ENCODE data around the gene EXOC4. TPM values are rescaled to one million over a fixed set of nuclear protein-coding genes. Genes with fewer than 3 reads are reported as not detected.

Gene EXOC4
- total RNA-seq, 1 experiment from 2014 or later = 65.1 TPM

DNA sequence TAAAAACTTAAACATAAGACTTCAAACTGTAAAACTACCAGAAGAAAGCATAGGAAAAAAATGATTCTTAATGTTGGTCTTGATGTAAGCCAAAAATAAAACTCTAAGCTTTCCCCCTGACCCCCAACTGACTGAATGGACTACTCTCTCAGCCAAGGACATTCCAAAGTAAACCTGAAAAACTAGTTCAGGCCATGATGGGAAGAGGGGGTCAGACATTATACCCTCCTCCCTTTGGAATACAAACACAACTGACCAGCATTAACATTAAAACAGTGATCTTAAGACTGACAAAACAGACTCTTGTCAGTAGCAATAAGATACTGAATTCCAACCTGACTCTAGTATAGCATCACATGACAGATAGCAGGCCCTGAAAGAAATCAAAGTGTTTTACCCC lies 860.8 kb downstream of the EXOC4 start:
- in situ Hi-C loops (cut with HindIII; ENCODE audit: low pct_unique_long_range_greater_than_20kb, low sequenced_read_pairs) = no loop called here
- DNase-seq (ENCODE audit: low read depth) = no peak

DNA sequence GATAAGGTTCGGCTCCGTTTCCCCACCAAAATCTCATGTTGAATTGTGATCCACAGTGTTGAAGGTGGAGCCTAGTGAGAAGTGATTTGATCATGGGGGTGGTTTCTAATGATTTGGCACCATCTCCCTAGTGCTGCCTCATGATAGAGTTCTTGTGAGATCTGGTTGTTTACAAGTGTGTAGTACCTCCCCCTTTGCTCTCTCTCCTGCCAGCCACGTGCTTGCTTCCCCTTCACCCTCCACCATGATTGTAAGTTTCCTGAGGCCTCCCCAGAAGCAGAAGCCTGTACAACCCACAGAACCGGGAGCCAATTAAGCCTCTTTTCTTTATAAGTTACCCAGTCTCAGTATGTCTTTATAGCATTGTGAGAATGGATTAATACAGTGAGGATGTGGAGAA lies 862.1 kb downstream of the EXOC4 start:
- no peak for DNase-seq (ENCODE audit: low read depth)
- in situ Hi-C loops (cut with HindIII; ENCODE audit: low pct_unique_long_range_greater_than_20kb, low sequenced_read_pairs) = no loop called here

Other genes starting within 250 kb of the EXOC4 start
- 124 and 183 TPM in 2 replicates for gene CHCHD3, start 171.0 kb upstream of the EXOC4 start, total RNA-seq (2014; rRNA removed; shearing (Covaris generic); ENCODE audit: low replicate concordance)

All from Caki2 (cell line).